HUES48 (cell line): ENCODE data around the gene SLC6A2.

ENCODE experiments used
- H3K27ac ChIP-seq: one replicate; pipeline ENCODE4 v1.7.0; 2013; ENCODE audit warnings: low read depth, low read length, inconsistent platforms
- H3K27me3 ChIP-seq: 2 replicates; pipeline ENCODE4 v1.6.1; 2013; ENCODE audit warnings: mild to moderate bottlenecking, low read length; ENCODE audit not compliant: control insufficient read depth, insufficient read depth
- H3K36me3 ChIP-seq: 2 replicates; pipeline ENCODE4 v1.6.1; 2013; ENCODE audit warnings: low read length; ENCODE audit not compliant: control insufficient read depth, insufficient read depth
- H3K4me1 ChIP-seq: 2 replicates; pipeline ENCODE4 v1.6.1; 2013; ENCODE audit warnings: mild to moderate bottlenecking, low read length; ENCODE audit not compliant: control insufficient read depth, insufficient read depth
- H3K4me3 ChIP-seq: 2 replicates; pipeline ENCODE4 v1.5.1; 2013; ENCODE audit warnings: mild to moderate bottlenecking, low read depth, low read length
- H3K9ac ChIP-seq: 2 replicates; pipeline ENCODE4 v1.6.1; 2013; ENCODE audit warnings: mild to moderate bottlenecking, low read depth, low read length, moderate library complexity
- H3K9me3 ChIP-seq: 2 replicates; pipeline ENCODE4 v1.6.1; 2013; ENCODE audit warnings: low read length; ENCODE audit not compliant: control insufficient read depth, insufficient read depth

SLC6A2 gene

DNA sequence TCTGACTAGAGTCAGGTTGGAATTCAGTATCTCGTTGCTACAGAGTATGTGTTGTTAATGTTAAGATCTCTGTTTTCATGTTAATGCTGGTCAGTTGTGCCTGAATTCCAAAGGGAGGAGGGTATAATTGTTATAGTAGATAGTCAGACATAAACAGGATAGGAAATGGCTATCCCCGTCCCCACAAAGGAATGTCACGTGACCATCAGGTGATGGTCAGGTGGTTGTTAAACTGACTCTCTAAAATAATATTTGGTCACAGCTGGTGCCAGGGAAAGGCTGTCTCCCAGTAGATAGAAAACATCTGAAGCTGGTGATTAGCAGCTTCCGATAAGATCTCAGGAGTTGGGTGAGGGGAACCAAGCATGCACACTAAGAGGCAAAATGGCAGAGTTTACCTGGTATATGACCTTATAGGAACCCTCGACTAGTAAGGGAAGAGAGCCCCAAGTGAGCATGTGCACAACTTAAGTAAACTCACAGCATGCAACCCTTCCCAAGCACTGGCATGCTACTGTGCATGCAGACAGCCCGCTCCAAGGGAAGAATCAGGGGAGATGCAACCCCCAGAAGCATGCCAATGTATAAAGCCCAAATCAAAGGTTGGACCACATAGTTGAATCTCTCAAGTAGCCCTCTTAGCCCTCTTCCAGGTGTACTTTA, 27.4 kb upstream of the SLC6A2 start:
- no peaks in the 10 kb centered on the region for H3K27me3 ChIP-seq
- H3K9me3 ChIP-seq: peaks cover 24% of the 10 kb centered on the region
- H3K36me3 ChIP-seq: no peaks in the 10 kb centered on the region

DNA sequence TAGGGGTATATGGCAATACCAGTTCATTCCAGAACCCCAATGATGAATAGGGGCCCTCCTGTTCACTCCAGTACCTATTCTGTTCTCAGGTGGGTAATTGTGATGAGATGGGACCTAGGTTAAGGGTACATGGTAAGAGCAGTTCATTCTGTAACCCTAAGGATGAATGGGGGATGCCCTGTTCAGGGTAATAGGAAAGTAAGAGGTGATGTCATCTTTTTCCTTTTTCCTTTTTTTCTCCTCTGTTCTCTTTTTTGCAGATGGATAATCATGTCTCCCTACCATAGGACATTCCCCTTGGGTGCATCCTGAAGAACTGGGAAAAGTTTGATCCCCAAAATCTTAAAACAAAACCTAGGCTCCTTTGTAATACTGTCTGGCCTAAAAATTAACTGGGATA, 25.0 kb upstream of the SLC6A2 start:
- Histone ChIP-seq H3K27me3 (no peaks in the 10 kb centered on the region), H3K9ac (no peak overlapping the region), H3K4me1 (peaks cover 9% of the 10 kb centered on the region; the same call in 1 of the 2 replicates), H3K36me3 (no peaks in the 10 kb centered on the region), H3K4me3 (no peak overlapping the region), H3K9me3 (peaks cover 34% of the 10 kb centered on the region), H3K27ac (no peak overlapping the region)

More for the DNA sequence above, 27.4 kb upstream of the SLC6A2 start:
- Histone ChIP-seq H3K4me1 (peaks cover 9% of the 10 kb centered on the region; the same call in 1 of the 2 replicates), H3K27ac (peak overlapping the region; percentile 2), H3K4me3 (no peak overlapping the region), H3K9ac (no peak overlapping the region)

DNA sequence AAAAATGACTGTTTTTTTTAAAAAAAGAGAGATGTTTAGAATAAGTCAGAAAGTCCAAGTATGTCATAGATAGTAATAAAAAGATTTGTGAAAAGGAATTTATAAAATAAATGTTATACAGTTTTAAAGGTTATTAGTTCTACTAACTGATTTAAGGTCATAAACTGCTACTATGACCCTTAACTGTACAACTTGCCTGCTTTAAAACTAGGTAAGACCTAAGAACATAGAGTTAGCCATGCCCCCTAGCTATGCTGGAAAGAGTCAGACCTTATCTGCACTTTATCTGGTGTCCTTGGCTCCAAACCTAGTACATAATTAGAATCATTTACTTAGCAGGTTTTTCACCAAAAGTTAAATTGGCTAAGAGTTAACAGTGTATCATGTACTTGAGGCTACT, 23.5 kb upstream of the SLC6A2 start:
- H3K9me3 ChIP-seq: peaks cover 34% of the 10 kb centered on the region
- H3K4me1 ChIP-seq: peaks cover 9% of the 10 kb centered on the region; the same call in 1 of the 2 replicates
- no peaks in the 10 kb centered on the region for H3K27me3 ChIP-seq
- H3K9ac ChIP-seq: no peak overlapping the region
- no peak overlapping the region for H3K27ac ChIP-seq
- no peak overlapping the region for H3K4me3 ChIP-seq
- H3K36me3 ChIP-seq: no peaks in the 10 kb centered on the region

DNA sequence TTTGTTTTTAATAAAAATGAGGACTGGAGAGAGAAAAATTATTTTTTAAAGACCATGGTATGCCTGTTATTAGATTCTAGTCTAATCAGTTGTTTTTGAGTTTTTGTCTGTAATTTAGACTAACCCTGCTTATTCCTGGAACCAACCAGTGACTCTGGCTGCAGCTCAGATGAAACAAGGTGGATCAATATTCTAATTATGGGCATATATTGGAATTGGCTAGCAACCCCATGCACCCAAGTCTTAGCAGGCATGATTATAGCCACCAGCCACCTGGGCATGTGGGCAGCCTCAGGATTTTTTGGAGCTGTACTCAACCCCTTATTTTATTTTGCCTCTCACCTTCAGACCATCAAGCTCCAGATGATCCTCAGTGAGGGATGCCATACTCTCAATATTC, 21.6 kb upstream of the SLC6A2 start:
- no peak overlapping the region for H3K4me3 ChIP-seq
- peaks cover 34% of the 10 kb centered on the region for H3K9me3 ChIP-seq

DNA sequence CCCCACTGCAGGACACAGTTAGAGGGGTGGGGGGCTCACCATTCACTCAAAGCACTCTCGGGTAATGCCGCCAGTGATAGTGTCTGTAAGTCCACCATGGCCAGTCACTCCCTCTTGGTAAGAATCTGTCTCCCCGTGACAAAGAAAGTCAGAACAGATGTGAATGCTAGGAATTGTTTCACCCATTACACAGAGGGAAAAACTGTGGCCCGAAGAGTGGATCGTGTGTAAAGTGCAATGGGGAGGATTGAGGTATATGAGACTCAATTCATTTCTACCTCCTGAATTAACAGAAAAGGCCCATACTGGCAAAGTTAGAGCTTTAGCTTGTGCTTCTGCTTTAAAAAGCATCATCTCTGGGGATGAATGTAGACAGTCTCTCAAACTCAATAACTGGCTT, 17.5 kb upstream of the SLC6A2 start:
- Histone ChIP-seq H3K27me3 (no peaks in the 10 kb centered on the region), H3K4me3 (no peak overlapping the region), H3K9me3 (peaks cover 10% of the 10 kb centered on the region), H3K9ac (no peak overlapping the region), H3K4me1 (no peaks in the 10 kb centered on the region), H3K27ac (no peak overlapping the region), H3K36me3 (no peaks in the 10 kb centered on the region)

More for the DNA sequence above, 21.6 kb upstream of the SLC6A2 start:
- no peak overlapping the region for H3K9ac ChIP-seq
- no peaks in the 10 kb centered on the region for H3K4me1 ChIP-seq
- H3K27me3 ChIP-seq: no peaks in the 10 kb centered on the region
- H3K27ac ChIP-seq: no peak overlapping the region
- no peaks in the 10 kb centered on the region for H3K36me3 ChIP-seq

DNA sequence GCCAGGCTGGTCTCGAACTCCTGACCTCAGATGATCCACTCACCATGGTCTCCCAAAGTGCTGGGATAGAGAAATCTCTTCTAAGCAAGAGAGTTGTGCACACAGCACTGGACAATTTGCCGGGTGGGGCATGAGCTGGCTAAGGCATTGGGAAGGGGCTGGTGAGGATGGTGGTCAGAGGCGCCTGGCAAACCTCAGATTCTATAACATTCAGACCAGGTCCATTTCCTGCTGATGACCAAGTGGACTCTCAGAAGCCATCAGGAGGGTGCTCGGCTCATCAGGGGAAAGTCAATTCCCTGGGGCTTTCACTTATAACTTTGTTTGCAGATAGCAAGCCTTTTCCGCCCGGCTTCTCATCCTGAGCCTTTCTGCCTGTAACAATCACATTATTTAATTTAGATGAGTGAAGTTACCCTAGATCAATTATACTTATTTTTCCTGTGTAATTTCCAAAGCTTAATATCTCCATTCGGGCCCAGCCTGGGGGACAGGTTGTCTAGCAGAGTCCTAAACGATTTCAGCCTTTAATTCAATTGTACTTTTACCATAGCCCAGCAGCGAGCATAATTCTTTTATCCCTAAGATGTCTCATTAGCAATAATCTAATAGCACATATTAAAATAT, 15.0 kb upstream of the SLC6A2 start:
- Histone ChIP-seq H3K9me3 (no peaks in the 10 kb centered on the region), H3K9ac (no peak overlapping the region), H3K36me3 (no peaks in the 10 kb centered on the region), H3K27ac (no peak overlapping the region), H3K4me1 (no peaks in the 10 kb centered on the region), H3K4me3 (no peak overlapping the region), H3K27me3 (no peaks in the 10 kb centered on the region)

DNA sequence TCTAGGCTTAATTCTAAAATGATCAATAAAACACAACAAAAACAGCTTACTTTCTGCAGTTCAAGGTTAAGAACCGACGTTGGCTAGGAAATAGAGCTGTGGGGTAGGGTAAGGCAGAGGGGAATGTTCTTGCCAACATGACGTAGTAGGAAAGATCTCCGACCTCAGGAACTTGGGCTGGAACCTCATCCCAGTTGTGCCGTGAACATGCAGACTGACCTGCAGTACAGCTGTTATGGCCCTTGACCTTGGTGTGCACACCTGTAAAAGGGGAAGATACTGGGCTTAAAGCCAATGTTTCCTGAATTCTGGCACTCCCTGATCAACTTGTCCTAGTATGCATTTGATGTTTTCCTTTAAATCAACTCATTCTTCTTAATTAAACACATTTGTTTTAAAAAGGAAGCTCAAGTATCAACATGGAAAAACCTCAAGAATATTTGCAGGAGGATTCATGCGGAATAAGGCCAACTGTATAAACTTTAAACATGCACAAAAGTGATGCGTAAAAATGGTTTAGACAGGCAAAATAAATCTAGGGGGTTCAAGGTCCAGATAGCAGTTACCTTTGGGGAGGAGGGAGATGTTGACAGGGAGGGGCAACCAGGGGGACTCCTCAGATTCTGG, 14.2 kb upstream of the SLC6A2 start:
- Histone ChIP-seq H3K9ac (no peak overlapping the region), H3K36me3 (no peaks in the 10 kb centered on the region), H3K27me3 (no peaks in the 10 kb centered on the region), H3K9me3 (no peaks in the 10 kb centered on the region), H3K4me1 (no peaks in the 10 kb centered on the region), H3K4me3 (no peak overlapping the region), H3K27ac (no peak overlapping the region)

DNA sequence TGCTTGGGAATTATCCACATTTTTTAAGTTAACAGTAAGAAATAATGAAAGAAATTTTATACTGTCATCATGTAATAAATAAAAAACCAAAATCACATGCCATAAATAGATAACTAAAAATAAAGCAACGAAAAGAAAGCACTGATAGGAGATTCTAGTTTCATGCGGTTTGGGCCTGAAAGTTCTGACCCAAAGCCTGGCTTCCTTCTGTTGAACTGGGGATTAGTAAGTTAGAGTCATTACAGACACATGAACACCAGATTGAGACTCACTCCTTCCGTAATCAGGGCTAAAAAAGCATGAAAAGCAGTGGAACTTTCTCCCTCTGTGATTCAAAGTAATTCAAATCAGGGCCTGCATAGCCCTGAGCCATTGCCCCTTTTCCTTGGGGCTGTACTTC, 13.2 kb upstream of the SLC6A2 start:
- Histone ChIP-seq H3K9me3 (no peaks in the 10 kb centered on the region), H3K36me3 (no peaks in the 10 kb centered on the region), H3K27ac (no peak overlapping the region), H3K9ac (no peak overlapping the region), H3K4me3 (no peak overlapping the region), H3K27me3 (no peaks in the 10 kb centered on the region), H3K4me1 (no peaks in the 10 kb centered on the region)

DNA sequence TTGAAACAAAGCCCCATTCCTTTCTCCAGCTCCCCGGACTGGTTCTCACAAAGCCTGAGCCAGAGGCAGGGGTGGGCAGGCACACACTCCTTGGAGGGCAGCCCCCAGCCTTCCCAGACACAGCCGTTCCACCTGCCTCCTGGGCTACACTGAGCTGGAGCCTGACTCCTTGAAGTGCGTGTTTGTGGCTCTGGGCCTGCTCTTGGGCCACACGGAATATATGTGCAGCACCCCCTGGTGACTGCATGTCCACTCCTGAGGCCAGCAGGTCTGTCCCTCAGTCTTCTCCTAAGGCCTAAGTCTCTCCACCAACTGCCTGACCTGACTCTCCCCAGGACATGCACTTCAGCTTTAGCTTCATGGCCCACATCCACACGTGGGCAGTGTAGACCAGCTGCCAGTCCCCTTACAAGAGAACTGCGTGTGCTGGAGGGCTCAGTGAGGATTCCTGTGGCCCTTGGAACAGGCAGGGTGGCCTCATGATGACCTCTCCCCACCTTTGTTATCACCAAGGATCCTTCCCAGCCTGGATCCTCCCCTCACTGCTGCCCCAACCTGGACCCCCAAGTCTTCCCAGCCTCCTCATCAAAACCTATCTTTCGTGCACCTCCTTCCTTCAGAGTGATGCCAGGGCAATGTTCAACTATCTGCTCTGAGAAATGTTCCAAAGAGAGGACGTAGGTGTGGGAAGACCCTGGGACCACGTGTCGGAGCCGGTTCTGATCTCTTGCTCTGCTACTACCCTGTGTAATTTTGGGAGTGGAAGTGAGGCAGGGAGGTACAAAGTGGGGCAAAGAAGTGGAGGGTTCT, 12.4 kb upstream of the SLC6A2 start:
- Histone ChIP-seq H3K27ac (no peak overlapping the region), H3K4me3 (no peak overlapping the region), H3K36me3 (no peaks in the 10 kb centered on the region), H3K4me1 (no peaks in the 10 kb centered on the region), H3K9me3 (no peaks in the 10 kb centered on the region), H3K27me3 (no peaks in the 10 kb centered on the region), H3K9ac (no peak overlapping the region)

DNA sequence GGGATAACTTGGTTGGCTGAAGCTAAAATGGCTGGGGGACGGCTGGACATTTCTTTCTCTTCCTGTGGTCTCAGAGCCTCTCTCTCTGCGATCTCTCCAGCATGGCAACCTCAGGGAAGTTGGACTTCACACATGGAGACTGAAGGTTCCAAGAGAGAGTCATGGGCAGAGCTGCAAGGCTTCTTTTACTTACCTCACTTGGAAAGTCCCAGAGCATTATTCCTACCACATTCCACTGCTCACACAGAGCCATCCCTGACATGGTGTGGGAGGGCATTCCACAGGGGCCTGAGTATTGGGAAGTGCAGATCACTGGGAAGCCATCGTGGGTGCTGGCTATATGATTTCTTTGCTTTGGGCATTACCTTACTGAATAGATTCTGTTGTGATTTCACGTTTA, 9.8 kb upstream of the SLC6A2 start:
- Histone ChIP-seq H3K27ac (no peak overlapping the region), H3K4me1 (no peaks in the 10 kb centered on the region), H3K27me3 (peaks cover 12% of the 10 kb centered on the region), H3K4me3 (no peak overlapping the region), H3K9me3 (no peaks in the 10 kb centered on the region), H3K9ac (no peak overlapping the region), H3K36me3 (no peaks in the 10 kb centered on the region)
